Common myeloid progenitor, CD34-positive (primary cell): ENCODE measurements around the gene FES.
"Not testable (repeated sequence)": the region's sequence is repeated elsewhere in the genome, so short reads cannot be mapped to it uniquely, and the experiment has no call there.

Experiments used
- CTCF ChIA-PET: fragments of 350-600 bp; sonication (Branson Sonifier 250); formaldehyde crosslinking; loops from one replicate; lab custom pipeline; 2021; ENCODE audit warnings: antibody characterized with exemption; lab: Charles Lee
- POLR2A ChIA-PET: fragments of 350-600 bp; sonication (Branson Sonifier 250); formaldehyde crosslinking; loops from one replicate; lab custom pipeline; 2021; ENCODE audit warnings: antibody characterized with exemption; lab: Charles Lee
- DNase-seq, 3 donors: peaks; one replicate each; pipeline versions ENCODE4 v3.0.0 to v3.0.0-alpha.2; 2013
- H3K27ac ChIP-seq, 2 experiments: 1 replicate in 1 of 2; 2 replicates in 1 of 2; pipeline ENCODE4 v1.7.0; 2013; ENCODE audit warnings: inconsistent platforms in 2 of 2, low read length in 2 of 2, mild to moderate bottlenecking in 2 of 2, low read depth in 1 of 2, moderate library complexity in 1 of 2; ENCODE audit not compliant: severe bottlenecking in 2 of 2, insufficient read depth in 1 of 2, poor library complexity in 1 of 2
- H3K27me3 ChIP-seq, 5 experiments: replicated peaks in 2 of 5; 1 replicate in 3 of 5; 2 replicates in 2 of 5; pipeline versions ENCODE4 v1.6.1 to v1.7.0; 2013; ENCODE audit warnings: low read length in 4 of 5, mild to moderate bottlenecking in 2 of 5, moderate library complexity in 2 of 5, inconsistent platforms in 1 of 5; ENCODE audit not compliant: insufficient read depth in 5 of 5, control insufficient read depth in 4 of 5
- H3K36me3 ChIP-seq, 4 experiments: 1 replicate in 2 of 4; 2 replicates in 2 of 4; pipeline versions ENCODE4 v1.6.1 to v1.7.0; 2013; ENCODE audit warnings: low read length in 3 of 4, control low read depth in 1 of 4, mild to moderate bottlenecking in 1 of 4; ENCODE audit not compliant: control insufficient read depth in 4 of 4, insufficient read depth in 4 of 4
- H3K4me1 ChIP-seq, 4 experiments: 1 replicate in 3 of 4; 2 replicates in 1 of 4; pipeline versions ENCODE4 v1.6.1 to v1.7.1; 2013; ENCODE audit warnings: low read length in 3 of 4, mild to moderate bottlenecking in 3 of 4, control low read depth in 1 of 4, inconsistent platforms in 1 of 4, moderate library complexity in 1 of 4; ENCODE audit not compliant: control insufficient read depth in 4 of 4, insufficient read depth in 4 of 4; ENCODE audit errors: control extremely low read depth in 1 of 4
- H3K4me3 ChIP-seq, 7 experiments: 1 replicate in 4 of 7; 2 replicates in 3 of 7; pipeline versions ENCODE4 v1.5.1 to v1.7.0; 2013; ENCODE audit warnings: mild to moderate bottlenecking in 7 of 7, low read length in 6 of 7, moderate library complexity in 6 of 7, inconsistent platforms in 2 of 7, low read depth in 2 of 7, control low read depth in 1 of 7; ENCODE audit not compliant: insufficient read depth in 4 of 7, control insufficient read depth in 1 of 7; ENCODE audit errors: extremely low read depth in 1 of 7
- H3K9me3 ChIP-seq, 5 experiments: 1 replicate in 4 of 5; 2 replicates in 1 of 5; pipeline versions ENCODE4 v1.6.1 to v1.7.1; 2013; ENCODE audit warnings: low read length in 4 of 5, mild to moderate bottlenecking in 2 of 5, inconsistent platforms in 1 of 5, low read depth in 1 of 5, moderate library complexity in 1 of 5; ENCODE audit not compliant: control insufficient read depth in 4 of 5, insufficient read depth in 2 of 5; ENCODE audit errors: control extremely low read depth in 1 of 5
- WGBS: methylation state at CpG from one replicate; pipeline ENCODE4 v1.1.5; 2013; ENCODE audit not compliant: insufficient coverage; 5-methylcytosine and 5-hydroxymethylcytosine counted together

Gene FES

GRCh38 chr15:90839187-90840071, 44.9 kb upstream of the FES start:
- peaks cover 4 to 52% (median 46%) of the 10 kb centered on the region in 4 experiments for H3K4me1 ChIP-seq
- 12% methylated on average over 17 of the region's 19 CpGs for WGBS
- peaks cover 0 to 3% (median 0%) of the 10 kb centered on the region in 4 experiments for H3K36me3 ChIP-seq
- CTCF ChIA-PET = interaction anchor here (0.7 to 4.7 kb wide), 14 partner anchors 9 to 433 kb away, joined by 3 to 28 read pairs (median 5); partner anchors contain the start of genes FES and FURIN
- peak overlapping the region in 6 of 7 experiments; percentile 45 to 77 (median 58) for H3K4me3 ChIP-seq
- peak overlapping the region; percentile 59 to 76 for H3K27ac ChIP-seq
- H3K9me3 ChIP-seq = no peaks in the 10 kb centered on the region
- peak; percentile 65 to 89 (median 86) for DNase-seq
- H3K27me3 ChIP-seq = no peaks in the 10 kb centered on the region
- POLR2A ChIA-PET = interaction anchor here (0.6 to 1.9 kb wide), 8 partner anchors 10 to 46 kb away, joined by 3 to 7 read pairs (median 4); no protein-coding TSS in a partner anchor

- H3K27ac ChIP-seq = peak overlapping the region; percentile 59 to 76
- H3K4me3 ChIP-seq = peak overlapping the region in 5 of 7 experiments; percentile 52 to 77 (median 59)
- peaks cover 0 to 3% (median 0%) of the 10 kb centered on the region in 4 experiments for H3K36me3 ChIP-seq
- peaks cover 4 to 60% (median 52%) of the 10 kb centered on the region in 4 experiments for H3K4me1 ChIP-seq
- WGBS = 90% methylated on average over 17 of the region's 18 CpGs
- H3K9me3 ChIP-seq = no peaks in the 10 kb centered on the region
- CTCF ChIA-PET = interaction anchor here (1.2 to 4.7 kb wide), 9 partner anchors 10 to 77 kb away, joined by 4 to 28 read pairs (median 6); partner anchors contain the start of genes FES and FURIN
- POLR2A ChIA-PET = interaction anchor here (1.0 to 1.9 kb wide), 4 partner anchors 12 to 31 kb away, joined by 3 to 7 read pairs (median 6); no protein-coding TSS in a partner anchor
- H3K27me3 ChIP-seq = no peaks in the 10 kb centered on the region
- DNase-seq = no peak
Measured at GRCh38 chr15:90840157-90840855, 44.0 kb upstream of the FES start.

- Histone ChIP-seq H3K27me3 (no peaks in the 10 kb centered on the region), H3K9me3 (no peaks in the 10 kb centered on the region), H3K4me3 (peak overlapping the region in 3 of 7 experiments; percentile 6 to 22 (median 16)), H3K4me1 (peaks cover 4 to 66% (median 55%) of the 10 kb centered on the region in 4 experiments), H3K36me3 (peaks cover 0 to 3% (median 0%) of the 10 kb centered on the region in 4 experiments), H3K27ac (peak overlapping the region in 1 of 2 experiments; percentile 76)
- 60% methylated on average over 2 of the region's 8 CpGs for WGBS
- POLR2A ChIA-PET = interaction anchor here (1.9 kb wide), 1 partner anchor 18 kb away, joined by 6 read pairs; no protein-coding TSS in a partner anchor
- CTCF ChIA-PET = interaction anchor here (1.7 to 4.7 kb wide), 4 partner anchors 10 to 44 kb away, joined by 8 to 28 read pairs (median 18); partner anchors contain the start of gene FES
- peak; percentile 63 to 88 (median 81) for DNase-seq
Measured at GRCh38 chr15:90840954-90841353, 43.4 kb upstream of the FES start.

GRCh38 chr15:90844696-90845095, 39.6 kb upstream of the FES start:
- ChIA-PET POLR2A (interaction anchor here (1.4 kb wide), 1 partner anchor 27 kb away, joined by 6 read pairs; no protein-coding TSS in a partner anchor), CTCF (no interaction called here)
- peaks cover 4 to 35% (median 27%) of the 10 kb centered on the region in 4 experiments for H3K4me1 ChIP-seq

GRCh38 chr15:90845201-90845949, 38.9 kb upstream of the FES start:
- H3K27me3 ChIP-seq = no peaks in the 10 kb centered on the region
- peaks cover 4 to 28% (median 20%) of the 10 kb centered on the region in 4 experiments for H3K4me1 ChIP-seq
- peak; percentile 50 to 86 (median 83) for DNase-seq
- ChIA-PET POLR2A (interaction anchor here (0.6 to 1.4 kb wide), 2 partner anchors 26 to 139 kb away, joined by 5 to 6 read pairs; no protein-coding TSS in a partner anchor), CTCF (interaction anchor here (0.8 kb wide), 1 partner anchor 14 kb away, joined by 3 read pairs; no protein-coding TSS in a partner anchor)
- 60% methylated on average over 9 of the region's 9 CpGs for WGBS
- H3K9me3 ChIP-seq = no peaks in the 10 kb centered on the region
- peaks cover 0 to 7% (median 1%) of the 10 kb centered on the region in 4 experiments for H3K36me3 ChIP-seq
- no peak overlapping the region for H3K4me3 ChIP-seq
- peak overlapping the region in 1 of 2 experiments; percentile 49 for H3K27ac ChIP-seq

More at GRCh38 chr15:90844696-90845095, 39.6 kb upstream of the FES start:
- peak overlapping the region in 1 of 2 experiments; percentile 49 for H3K27ac ChIP-seq
- H3K27me3 ChIP-seq = no peaks in the 10 kb centered on the region
- no peak overlapping the region for H3K4me3 ChIP-seq
- WGBS = 85% methylated on average over 2 of the region's 5 CpGs
- H3K9me3 ChIP-seq = no peaks in the 10 kb centered on the region
- no peak for DNase-seq
- H3K36me3 ChIP-seq = peaks cover 0 to 7% (median 1%) of the 10 kb centered on the region in 4 experiments

GRCh38 chr15:90849424-90849823, 34.9 kb upstream of the FES start:
- CTCF ChIA-PET = interaction anchor here (0.6 to 4.3 kb wide), 4 partner anchors 10 to 341 kb away, joined by 3 to 28 read pairs (median 4); no protein-coding TSS in a partner anchor
- H3K36me3 ChIP-seq, POLR2A ChIA-PET, H3K27me3 ChIP-seq, H3K27ac ChIP-seq, H3K9me3 ChIP-seq, DNase-seq, H3K4me3 ChIP-seq: not testable (repeated sequence)
- H3K4me1 ChIP-seq = peaks cover 0 to 34% (median 24%) of the 10 kb centered on the region in 4 experiments
- WGBS = 100% methylated on average over 1 of the region's 1 CpG
